ENCODE measurements around the gene C20orf204.

Gene C20orf204

GRCh38 chr20:64071341-64072332 is 35.7 kb downstream of the C20orf204 start:
- Histone ChIP-seq H3K4me3 (ENCODE audit: low read length) (no peak overlapping the region), H3K4me2 (ENCODE audit: low read length) (no peak overlapping the region), H3K9me3 (replicated peaks; ENCODE audit: low read length) (no peaks in the 10 kb centered on the region), H3K4me1 (ENCODE audit: control insufficient read depth, insufficient read depth, low read length) (no peaks in the 10 kb centered on the region), H3K9ac (ENCODE audit: low read depth, low read length) (no peak overlapping the region), H3K36me3 (ENCODE audit: insufficient read depth, low read length) (peaks cover 4% of the 10 kb centered on the region), H3K27me3 (ENCODE audit: control insufficient read depth, insufficient read depth, low read length) (no peaks in the 10 kb centered on the region)

GRCh38 chr20:64072498-64073063 is 36.6 kb downstream of the C20orf204 start:
- Histone ChIP-seq H3K4me3 (ENCODE audit: low read length) (no peak overlapping the region), H3K4me2 (ENCODE audit: low read length) (no peak overlapping the region), H3K27me3 (ENCODE audit: control insufficient read depth, insufficient read depth, low read length) (no peaks in the 10 kb centered on the region), H3K36me3 (ENCODE audit: insufficient read depth, low read length) (peaks cover 4% of the 10 kb centered on the region), H3K9me3 (replicated peaks; ENCODE audit: low read length) (no peaks in the 10 kb centered on the region), H3K4me1 (ENCODE audit: control insufficient read depth, insufficient read depth, low read length) (peaks cover 1% of the 10 kb centered on the region), H3K9ac (ENCODE audit: low read depth, low read length) (no peak overlapping the region)

- peaks cover 4% of the 10 kb centered on the region for H3K36me3 ChIP-seq (ENCODE audit: insufficient read depth, low read length)
- no peak overlapping the region for H3K9ac ChIP-seq (ENCODE audit: low read depth, low read length)
These were observed 37.6 kb downstream of the C20orf204 start for GRCh38 chr20:64073476-64074183.

GRCh38 chr20:64074184-64074789 is 38.3 kb downstream of the C20orf204 start:
- H3K9me3 ChIP-seq (replicated peaks; ENCODE audit: low read length): no peaks in the 10 kb centered on the region

More at GRCh38 chr20:64073476-64074183, 37.6 kb downstream of the C20orf204 start:
- no peaks in the 10 kb centered on the region for H3K27me3 ChIP-seq (ENCODE audit: control insufficient read depth, insufficient read depth, low read length)
- no peak overlapping the region for H3K4me2 ChIP-seq (ENCODE audit: low read length)
- H3K4me3 ChIP-seq (ENCODE audit: low read length): no peak overlapping the region
- peaks cover 12% of the 10 kb centered on the region for H3K4me1 ChIP-seq (ENCODE audit: control insufficient read depth, insufficient read depth, low read length)
- no peaks in the 10 kb centered on the region for H3K9me3 ChIP-seq (replicated peaks; ENCODE audit: low read length)

GRCh38 chr20:64074963-64075362 is 39.0 kb downstream of the C20orf204 start:
- Histone ChIP-seq H3K9ac (ENCODE audit: low read depth, low read length) (no peak overlapping the region), H3K4me3 (ENCODE audit: low read length) (no peak overlapping the region), H3K4me2 (ENCODE audit: low read length) (no peak overlapping the region), H3K4me1 (ENCODE audit: control insufficient read depth, insufficient read depth, low read length) (peaks cover 18% of the 10 kb centered on the region), H3K27me3 (ENCODE audit: control insufficient read depth, insufficient read depth, low read length) (no peaks in the 10 kb centered on the region), H3K36me3 (ENCODE audit: insufficient read depth, low read length) (peaks cover 4% of the 10 kb centered on the region), H3K9me3 (replicated peaks; ENCODE audit: low read length) (no peaks in the 10 kb centered on the region)

More at GRCh38 chr20:64074184-64074789, 38.3 kb downstream of the C20orf204 start:
- peaks cover 4% of the 10 kb centered on the region for H3K36me3 ChIP-seq (ENCODE audit: insufficient read depth, low read length)
- H3K4me3 ChIP-seq (ENCODE audit: low read length): no peak overlapping the region
- no peak overlapping the region for H3K4me2 ChIP-seq (ENCODE audit: low read length)
- peaks cover 18% of the 10 kb centered on the region for H3K4me1 ChIP-seq (ENCODE audit: control insufficient read depth, insufficient read depth, low read length)
- H3K9ac ChIP-seq (ENCODE audit: low read depth, low read length): no peak overlapping the region
- no peaks in the 10 kb centered on the region for H3K27me3 ChIP-seq (ENCODE audit: control insufficient read depth, insufficient read depth, low read length)

- Histone ChIP-seq H3K4me1 (ENCODE audit: control insufficient read depth, insufficient read depth, low read length) (peaks cover 23% of the 10 kb centered on the region), H3K36me3 (ENCODE audit: insufficient read depth, low read length) (peaks cover 4% of the 10 kb centered on the region)
These were observed 39.6 kb downstream of the C20orf204 start for GRCh38 chr20:64075556-64075955.

GRCh38 chr20:64076061-64076997 is 40.3 kb downstream of the C20orf204 start:
- Histone ChIP-seq H3K4me1 (ENCODE audit: control insufficient read depth, insufficient read depth, low read length) (peaks cover 25% of the 10 kb centered on the region), H3K36me3 (ENCODE audit: insufficient read depth, low read length) (peaks cover 4% of the 10 kb centered on the region), H3K4me3 (ENCODE audit: low read length) (no peak overlapping the region), H3K9me3 (replicated peaks; ENCODE audit: low read length) (no peaks in the 10 kb centered on the region), H3K9ac (ENCODE audit: low read depth, low read length) (no peak overlapping the region), H3K27me3 (ENCODE audit: control insufficient read depth, insufficient read depth, low read length) (no peaks in the 10 kb centered on the region), H3K4me2 (ENCODE audit: low read length) (no peak overlapping the region)

More at GRCh38 chr20:64075556-64075955, 39.6 kb downstream of the C20orf204 start:
- H3K9me3 ChIP-seq (replicated peaks; ENCODE audit: low read length): no peaks in the 10 kb centered on the region
- H3K9ac ChIP-seq (ENCODE audit: low read depth, low read length): no peak overlapping the region
- H3K4me3 ChIP-seq (ENCODE audit: low read length): no peak overlapping the region
- no peak overlapping the region for H3K4me2 ChIP-seq (ENCODE audit: low read length)
- no peaks in the 10 kb centered on the region for H3K27me3 ChIP-seq (ENCODE audit: control insufficient read depth, insufficient read depth, low read length)

DNA sequence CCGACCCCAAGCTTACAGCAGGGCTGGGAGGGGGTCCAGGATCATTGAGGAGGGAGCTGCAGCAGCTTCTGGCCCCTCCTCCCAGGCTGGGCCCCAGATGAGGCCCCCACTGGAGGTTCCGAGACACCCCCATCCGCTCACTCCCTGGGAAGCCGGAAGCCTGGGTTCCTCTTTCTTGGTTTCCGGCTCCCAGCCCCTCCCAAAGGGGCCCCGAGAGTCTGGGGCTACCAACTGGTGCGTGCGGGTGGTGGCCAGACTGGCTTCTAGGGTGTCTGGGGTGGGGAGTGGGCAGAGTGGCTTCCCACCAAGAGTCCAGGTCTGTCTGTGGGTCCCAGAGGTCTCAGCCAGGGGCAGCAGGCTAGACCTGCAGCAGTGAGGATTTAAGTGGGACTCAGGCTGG is 41.1 kb downstream of the C20orf204 start:
- H3K9ac ChIP-seq (ENCODE audit: low read depth, low read length): no peak overlapping the region
- no peak overlapping the region for H3K4me3 ChIP-seq (ENCODE audit: low read length)
- H3K36me3 ChIP-seq (ENCODE audit: insufficient read depth, low read length): peaks cover 4% of the 10 kb centered on the region

GRCh38 chr20:64077541-64077875 is 41.5 kb downstream of the C20orf204 start:
- no peaks in the 10 kb centered on the region for H3K9me3 ChIP-seq (replicated peaks; ENCODE audit: low read length)
- peaks cover 25% of the 10 kb centered on the region for H3K4me1 ChIP-seq (ENCODE audit: control insufficient read depth, insufficient read depth, low read length)
- H3K4me3 ChIP-seq (ENCODE audit: low read length): no peak overlapping the region
- H3K36me3 ChIP-seq (ENCODE audit: insufficient read depth, low read length): peaks cover 4% of the 10 kb centered on the region
- H3K27me3 ChIP-seq (ENCODE audit: control insufficient read depth, insufficient read depth, low read length): no peaks in the 10 kb centered on the region
- H3K4me2 ChIP-seq (ENCODE audit: low read length): no peak overlapping the region
- no peak overlapping the region for H3K9ac ChIP-seq (ENCODE audit: low read depth, low read length)

More for the DNA sequence above, 41.1 kb downstream of the C20orf204 start:
- Histone ChIP-seq H3K9me3 (replicated peaks; ENCODE audit: low read length) (no peaks in the 10 kb centered on the region), H3K27me3 (ENCODE audit: control insufficient read depth, insufficient read depth, low read length) (no peaks in the 10 kb centered on the region), H3K4me2 (ENCODE audit: low read length) (no peak overlapping the region), H3K4me1 (ENCODE audit: control insufficient read depth, insufficient read depth, low read length) (peaks cover 25% of the 10 kb centered on the region)

GRCh38 chr20:64077876-64078551 is 42.0 kb downstream of the C20orf204 start:
- peaks cover 27% of the 10 kb centered on the region for H3K4me1 ChIP-seq (ENCODE audit: control insufficient read depth, insufficient read depth, low read length)

More at GRCh38 chr20:64077876-64078551, 42.0 kb downstream of the C20orf204 start:
- Histone ChIP-seq H3K4me3 (ENCODE audit: low read length) (peak overlapping the region; percentile 90), H3K36me3 (ENCODE audit: insufficient read depth, low read length) (peaks cover 4% of the 10 kb centered on the region), H3K9ac (ENCODE audit: low read depth, low read length) (no peak overlapping the region), H3K4me2 (ENCODE audit: low read length) (peak overlapping the region; percentile 97), H3K9me3 (replicated peaks; ENCODE audit: low read length) (no peaks in the 10 kb centered on the region), H3K27me3 (ENCODE audit: control insufficient read depth, insufficient read depth, low read length) (peaks cover 3% of the 10 kb centered on the region)

Data from skeletal muscle satellite cell (primary cell).